ENCODE data around the gene SLC4A2.

DNA sequence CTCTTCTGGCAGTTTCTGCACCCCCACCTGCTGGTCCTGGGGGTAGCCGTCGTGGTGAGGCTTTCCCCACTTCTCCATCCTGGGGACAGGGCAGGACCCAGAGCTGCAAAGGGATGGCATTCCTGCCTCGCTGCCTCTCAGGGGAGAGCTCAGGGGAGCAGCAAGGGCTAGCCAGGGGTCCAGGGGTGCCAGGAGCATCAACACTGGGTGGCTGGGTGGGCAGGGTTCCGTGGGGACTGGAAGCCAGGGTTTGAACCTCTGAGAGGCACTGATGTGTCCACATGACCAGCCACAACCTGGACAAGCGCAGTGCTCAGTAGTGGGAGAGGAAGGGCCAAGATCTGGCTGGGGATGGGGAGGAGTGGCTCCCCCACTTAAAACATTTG is 25.5 kb upstream of the SLC4A2 start:
- TF ChIP-seq CTCF (IDR thresholded peaks at IDR 0.05) (no peak), POLR2A (IDR thresholded peaks at IDR 0.05) (no peak)
